ENCODE results near the gene FAM13A. TPM values are rescaled to one million over a fixed set of nuclear protein-coding genes. Genes with fewer than 3 reads are reported as not detected.

Gene FAM13A
- total and polyA plus RNA-seq, 2 of the 8 experiments (the other 6 are each of a cell fraction or from before 2014, with no cell fraction given) = 7.1 to 16.5 TPM

DNA sequence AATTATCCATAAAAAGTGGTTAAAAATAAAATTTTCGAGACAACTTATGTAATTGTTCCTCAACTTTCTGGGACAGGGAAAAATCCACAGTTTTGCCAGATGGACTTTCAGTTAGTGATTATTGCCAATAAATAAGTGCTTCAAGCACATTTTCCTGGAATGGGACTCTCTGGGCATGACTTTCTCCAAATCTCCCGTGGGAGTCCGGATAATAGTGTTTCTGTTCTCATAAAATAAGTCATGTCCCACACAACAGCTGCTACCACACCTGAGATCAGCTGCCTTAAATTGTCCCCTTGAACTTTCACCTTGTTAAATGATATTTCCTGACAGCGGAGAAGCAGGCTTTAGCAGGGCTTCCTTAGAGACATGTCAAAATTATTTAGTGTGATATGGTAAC, 226.0 kb downstream of the FAM13A start:
- CTCF ChIA-PET (ENCODE audit: partially characterized antibody) = interaction anchor here (0.6 kb wide), 1 partner anchor 195 kb away, joined by 5 read pairs; no protein-coding TSS in a partner anchor
- no peaks in the 10 kb centered on the region for H3K36me3 ChIP-seq (ENCODE audit: control insufficient read depth in 2 of 4, insufficient read depth in 4 of 4, low read length in 3 of 4)
- H3K9ac ChIP-seq (replicated peaks in 1 of 4; ENCODE audit: extremely low read depth in 1 of 4, low read depth in 3 of 4, low read length in 3 of 4) = no peak overlapping the region
- FAIRE-seq (no peak), DNase-seq (ENCODE audit: low read depth in 1 of 2, low spot score in 2 of 2) (no peak)
- H3K9me3 ChIP-seq (ENCODE audit: insufficient read depth in 2 of 2, low read depth in 1 of 2, low read length in 1 of 2) = peaks cover 0 to 4% of the 10 kb centered on the region in 2 experiments; a peak in 1 of 4 replicates
- no peaks in the 10 kb centered on the region for H3K23me2 ChIP-seq (ENCODE audit: low read depth, low read length)
- no peak overlapping the region for H3K4me3 ChIP-seq (ENCODE audit: extremely low read depth in 1 of 4, insufficient read depth in 2 of 4, low read depth in 3 of 4, low read length in 4 of 4)
- no peak overlapping the region for H3K27ac ChIP-seq (ENCODE audit: low read depth, low read length)
- H3K4me1 ChIP-seq (replicated peaks in 1 of 4; ENCODE audit: control insufficient read depth in 3 of 4, insufficient read depth in 4 of 4, low read length in 3 of 4) = no peaks in the 10 kb centered on the region
- no peak overlapping the region for H3K56ac ChIP-seq (replicated peaks; ENCODE audit: insufficient read length, low read depth, low read length)
- H3K4me2 ChIP-seq (ENCODE audit: insufficient read depth in 1 of 2, low read depth in 2 of 2, low read length in 2 of 2) = no peak overlapping the region
- H4K20me1 ChIP-seq (replicated peaks in 1 of 2; ENCODE audit: control insufficient read depth in 1 of 2, insufficient read depth in 2 of 2, low read length in 2 of 2) = peaks cover 0 to 2% of the 10 kb centered on the region in 2 experiments
- no peak overlapping the region for H3K4ac ChIP-seq (replicated peaks; ENCODE audit: insufficient read length, low read depth, low read length)
- H3K18ac ChIP-seq (ENCODE audit: extremely low read depth, low read length) = no peak overlapping the region
- no peak overlapping the region for H4K8ac ChIP-seq (ENCODE audit: extremely low read depth, insufficient read depth, low read length)
- H2BK120ac ChIP-seq (replicated peaks; ENCODE audit: low read depth, low read length) = no peak overlapping the region
- no peak overlapping the region for H2BK15ac ChIP-seq (ENCODE audit: low read length)
- no peak overlapping the region for H4K5ac ChIP-seq (ENCODE audit: insufficient read length, low read depth, low read length)
- no peaks in the 10 kb centered on the region for H3K79me1 ChIP-seq (ENCODE audit: low read depth, low read length)
- POLR2A ChIA-PET (ENCODE audit: partially characterized antibody) = no interaction called here
- no peak overlapping the region for H2AK5ac ChIP-seq (ENCODE audit: low read depth, low read length)
- no peak overlapping the region for H4K91ac ChIP-seq (replicated peaks; ENCODE audit: insufficient read length, low read length)
- 93% methylated on average over 4 of the region's 4 CpGs; no CpG with 5 or more reads in 1 of the 2 experiments for WGBS, 2 experiments (ENCODE audit: extremely low coverage in 1 of 2, insufficient coverage in 1 of 2, insufficient read length in 1 of 2, insufficient replicate concordance in 2 of 2, low coverage in 1 of 2, low lambda C conversion rate in 2 of 2, missing lambda C conversion rate in 1 of 2)
- H2AFZ ChIP-seq (ENCODE audit: low read length) = no peak overlapping the region
- H3K79me2 ChIP-seq (ENCODE audit: control insufficient read depth in 1 of 2, insufficient read depth in 2 of 2, low read length in 2 of 2) = no peaks in the 10 kb centered on the region
- no peaks in the 10 kb centered on the region for H3K27me3 ChIP-seq (replicated peaks in 1 of 4; ENCODE audit: control insufficient read depth in 3 of 4, extremely low read depth in 1 of 4, insufficient read depth in 3 of 4, low read length in 3 of 4)
- H2BK12ac ChIP-seq (ENCODE audit: low read depth, low read length) = no peak overlapping the region
- H2BK5ac ChIP-seq (ENCODE audit: low read depth, low read length) = no peak overlapping the region
- H2BK20ac ChIP-seq (ENCODE audit: low read length) = no peak overlapping the region
- H3K23ac ChIP-seq (ENCODE audit: insufficient read length) = no peak overlapping the region
- H3K14ac ChIP-seq (ENCODE audit: insufficient read length) = no peak overlapping the region
- TF ChIP-seq, protein P1, sequence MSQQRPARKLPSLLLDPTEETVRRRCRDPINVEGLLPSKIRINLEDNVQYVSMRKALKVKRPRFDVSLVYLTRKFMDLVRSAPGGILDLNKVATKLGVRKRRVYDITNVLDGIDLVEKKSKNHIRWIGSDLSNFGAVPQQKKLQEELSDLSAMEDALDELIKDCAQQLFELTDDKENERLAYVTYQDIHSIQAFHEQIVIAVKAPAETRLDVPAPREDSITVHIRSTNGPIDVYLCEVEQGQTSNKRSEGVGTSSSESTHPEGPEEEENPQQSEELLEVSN (IDR thresholded peaks at IDR 0.05) = no peak
- TF ChIP-seq SP4 (IDR thresholded peaks at IDR 0.05; ENCODE audit: low read length) (no peak), SAP30 (IDR thresholded peaks at IDR 0.05; ENCODE audit: insufficient read depth, insufficient replicate concordance, low read length) (no peak), CHD2 (IDR thresholded peaks at IDR 0.05; ENCODE audit: low read length) (no peak), POLR2AphosphoS5 (IDR thresholded peaks at IDR 0.05; ENCODE audit: low read depth, low read length) (no peak), ZNF274 (IDR thresholded peaks at IDR 0.05; ENCODE audit: borderline replicate concordance, extremely low read depth, low read length) (no peak), POU5F1 (IDR thresholded peaks at IDR 0.05; ENCODE audit: low read depth, low read length) (no peak), EGR1 (IDR thresholded peaks at IDR 0.05; ENCODE audit: borderline replicate concordance, low read depth, low read length) (no peak), TAF7 (optimal IDR thresholded peaks at IDR 0.05; ENCODE audit: borderline replicate concordance, low read depth, low read length) (no peak), SP1 (IDR thresholded peaks at IDR 0.05; ENCODE audit: low read depth, low read length) (no peak), TAF1 (IDR thresholded peaks at IDR 0.05; ENCODE audit: low read depth, low read length) (no peak), GTF2F1 (IDR thresholded peaks at IDR 0.05; ENCODE audit: borderline replicate concordance, low read depth, low read length) (no peak), SUZ12 (IDR thresholded peaks at IDR 0.05; ENCODE audit: low read length) (no peak), EP300 (IDR thresholded peaks at IDR 0.05; ENCODE audit: borderline replicate concordance in 1 of 2, low read depth in 2 of 2, low read length in 2 of 2) (no peak), SIX5 (IDR thresholded peaks at IDR 0.05; ENCODE audit: low read depth, low read length) (no peak)

Measured in H1 (cell line).